Activated CD4-positive, CD25-positive, alpha-beta regulatory T cell treated with anti-CD3 and anti-CD28 coated beads, Interleukin-2, amount 50 U/mL, for 72 hours (primary cell): ENCODE data around the gene NKAIN2.
"Not testable (repeated sequence)": the region's sequence is repeated elsewhere in the genome, so short reads cannot be mapped to it uniquely, and the experiment has no call there.

ENCODE experiments used
- DNase-seq: peaks from one replicate; pipeline ENCODE4 v3.0.0; 2021

Gene NKAIN2

DNA sequence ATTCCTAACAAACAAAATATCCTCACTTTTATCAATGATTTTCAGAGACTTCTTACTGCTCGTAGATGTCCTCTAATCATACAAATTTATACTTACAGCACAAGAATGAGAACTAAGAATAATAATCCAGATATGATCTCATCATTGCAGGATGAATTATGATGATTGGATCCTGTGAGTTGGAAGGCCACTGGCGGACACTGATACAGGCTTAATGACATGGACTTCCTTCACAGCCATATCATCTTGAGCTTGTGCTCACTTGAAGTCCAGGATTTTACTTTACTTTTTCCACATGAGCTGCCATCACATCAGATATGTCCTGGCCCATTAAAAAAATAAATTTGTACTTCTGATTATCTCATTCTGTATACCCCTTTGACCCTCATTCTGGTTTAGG lies 94.3 kb downstream of the NKAIN2 start:
- no peak for DNase-seq

GRCh38 chr6:123898665-123899064 lies 95.0 kb downstream of the NKAIN2 start:
- DNase-seq, result no peak

- no peak for DNase-seq
Observed at GRCh38 chr6:123899745-123900144, 96.1 kb downstream of the NKAIN2 start.

GRCh38 chr6:123901436-123901835 lies 97.8 kb downstream of the NKAIN2 start:
- DNase-seq, result no peak

DNA sequence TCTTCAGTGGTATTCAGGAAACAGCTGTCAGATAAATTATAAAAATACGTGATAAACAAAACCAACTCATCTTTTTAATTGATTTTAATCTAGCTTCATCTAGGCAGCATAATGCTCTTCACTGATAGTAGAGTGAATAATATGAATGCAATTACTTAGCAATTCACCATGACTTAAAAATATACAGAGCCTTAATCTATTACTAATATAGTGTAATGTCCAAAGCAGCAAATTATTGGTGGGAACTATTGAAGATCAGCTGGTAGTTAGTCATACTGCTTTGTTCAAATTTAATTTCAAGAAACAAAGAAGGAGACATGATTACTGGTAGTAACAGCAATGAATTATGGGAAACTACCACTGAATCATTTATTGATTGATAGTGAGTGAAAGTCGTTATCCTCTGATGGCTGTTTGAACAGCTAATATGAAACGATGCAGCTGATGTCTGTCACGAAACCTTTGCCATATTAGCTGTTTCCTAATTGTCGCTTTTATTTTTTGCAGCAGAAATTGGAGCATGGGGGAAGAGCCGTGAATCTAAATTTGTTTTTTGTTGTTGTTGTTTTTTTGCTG lies 99.2 kb downstream of the NKAIN2 start:
- DNase-seq, result no peak

DNA sequence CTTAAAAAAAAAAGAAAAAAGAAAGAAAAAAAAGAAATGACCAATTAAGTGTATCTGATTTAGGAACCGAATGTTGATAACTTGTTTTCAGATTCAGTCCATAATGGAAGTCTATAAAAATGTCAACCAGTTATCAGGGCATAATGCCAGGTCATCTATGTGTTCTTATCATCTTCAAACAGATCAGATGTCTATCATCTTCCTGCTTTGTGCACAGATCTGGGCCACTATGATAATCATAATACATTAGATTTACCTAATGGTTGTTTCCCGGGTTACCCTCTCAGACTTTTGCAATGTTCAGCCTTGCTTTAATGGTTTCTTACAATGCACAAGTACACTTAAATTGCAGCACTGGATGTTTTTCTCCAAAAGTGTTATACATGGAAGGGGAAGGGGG lies 100.6 kb downstream of the NKAIN2 start:
- DNase-seq, result no peak

GRCh38 chr6:123908797-123909196 lies 105.1 kb downstream of the NKAIN2 start:
- DNase-seq, result no peak

GRCh38 chr6:123909989-123910388 lies 106.3 kb downstream of the NKAIN2 start:
- no peak for DNase-seq

- no peak for DNase-seq
Observed at GRCh38 chr6:123913863-123914262, 110.2 kb downstream of the NKAIN2 start.

DNA sequence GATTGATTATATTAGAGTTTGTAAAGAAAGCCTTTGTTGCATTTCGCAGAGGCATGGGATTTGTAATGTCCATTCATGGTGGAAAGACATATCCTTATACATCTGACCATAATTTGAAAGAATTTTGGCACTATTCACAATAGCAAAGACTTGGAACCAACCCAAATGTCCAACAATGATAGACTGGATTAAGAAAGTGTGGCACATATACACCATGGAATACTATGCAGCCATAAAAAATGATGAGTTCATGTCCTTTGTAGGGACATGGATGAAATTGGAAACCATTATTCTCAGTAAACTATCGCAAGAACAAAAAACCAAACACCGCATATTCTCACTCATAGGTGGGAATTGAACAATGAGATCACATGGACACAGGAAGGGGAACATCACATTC lies 119.7 kb downstream of the NKAIN2 start:
- DNase-seq, result not testable (repeated sequence)

- DNase-seq, result no peak
Observed at GRCh38 chr6:123925350-123925749, 121.7 kb downstream of the NKAIN2 start.

- no peak for DNase-seq
Observed at GRCh38 chr6:123925842-123926399, 122.3 kb downstream of the NKAIN2 start.

DNA sequence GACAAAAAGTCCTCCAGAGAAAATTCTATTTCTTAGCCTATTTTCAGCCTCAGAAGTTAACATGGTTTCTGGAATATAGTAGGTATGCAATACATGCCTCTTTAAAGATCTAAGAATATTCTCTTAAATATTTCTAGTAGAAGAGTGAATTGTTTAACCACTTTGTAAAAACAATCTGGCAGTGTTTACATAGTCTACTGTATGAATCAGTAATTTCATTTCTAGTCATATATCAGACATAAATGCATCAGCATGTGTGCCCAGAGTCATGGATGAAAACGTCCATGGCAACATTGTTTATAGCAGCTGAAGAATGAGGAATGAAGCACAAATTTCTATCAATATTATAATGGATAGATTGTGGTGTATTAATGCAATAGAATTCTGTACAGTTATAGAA lies 124.9 kb downstream of the NKAIN2 start:
- DNase-seq, result no peak

GRCh38 chr6:123931928-123932327 lies 128.3 kb downstream of the NKAIN2 start:
- no peak for DNase-seq

GRCh38 chr6:123940551-123940950 lies 136.9 kb downstream of the NKAIN2 start:
- DNase-seq, result no peak

GRCh38 chr6:123941855-123942254 lies 138.2 kb downstream of the NKAIN2 start:
- no peak for DNase-seq

DNA sequence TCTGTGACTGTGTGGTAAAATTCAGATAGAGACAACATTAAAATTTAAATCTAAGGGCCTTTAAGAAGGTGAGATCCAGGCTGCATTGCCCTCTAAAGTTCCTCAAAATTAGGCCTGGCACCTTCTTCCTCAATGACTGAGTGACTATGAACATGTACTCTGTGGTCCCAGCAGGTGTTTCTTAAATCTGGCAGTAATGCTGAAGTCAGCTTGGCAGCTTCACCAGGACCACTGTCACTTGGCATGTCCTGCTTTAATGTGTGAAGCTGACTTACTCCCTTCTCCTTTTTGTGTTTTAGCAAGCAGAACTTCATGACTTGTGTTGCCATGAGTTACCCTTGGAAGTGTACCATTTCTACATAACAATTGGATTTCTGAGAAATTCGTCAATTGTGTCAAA lies 141.7 kb downstream of the NKAIN2 start:
- no peak for DNase-seq

DNA sequence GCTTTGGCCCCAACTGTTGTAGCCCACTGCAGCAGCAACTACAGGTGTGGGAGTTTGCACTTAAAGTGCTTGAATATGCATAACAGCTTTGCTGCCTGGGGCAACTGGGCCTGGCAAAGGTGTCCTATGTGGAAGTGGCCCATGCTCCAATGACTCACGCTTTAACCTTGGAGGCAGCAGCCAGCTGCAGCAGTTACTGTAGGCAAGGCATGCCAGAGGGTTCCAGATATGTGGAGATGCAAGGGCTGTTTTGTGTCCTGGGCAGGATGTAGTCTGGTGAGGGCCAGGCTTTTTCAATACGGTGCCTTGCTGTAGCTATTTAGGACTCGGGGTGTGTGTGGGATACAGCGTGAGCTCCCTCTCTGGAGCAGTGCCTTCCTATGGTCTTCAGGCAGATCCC lies 150.3 kb downstream of the NKAIN2 start:
- DNase-seq, result no peak

DNA sequence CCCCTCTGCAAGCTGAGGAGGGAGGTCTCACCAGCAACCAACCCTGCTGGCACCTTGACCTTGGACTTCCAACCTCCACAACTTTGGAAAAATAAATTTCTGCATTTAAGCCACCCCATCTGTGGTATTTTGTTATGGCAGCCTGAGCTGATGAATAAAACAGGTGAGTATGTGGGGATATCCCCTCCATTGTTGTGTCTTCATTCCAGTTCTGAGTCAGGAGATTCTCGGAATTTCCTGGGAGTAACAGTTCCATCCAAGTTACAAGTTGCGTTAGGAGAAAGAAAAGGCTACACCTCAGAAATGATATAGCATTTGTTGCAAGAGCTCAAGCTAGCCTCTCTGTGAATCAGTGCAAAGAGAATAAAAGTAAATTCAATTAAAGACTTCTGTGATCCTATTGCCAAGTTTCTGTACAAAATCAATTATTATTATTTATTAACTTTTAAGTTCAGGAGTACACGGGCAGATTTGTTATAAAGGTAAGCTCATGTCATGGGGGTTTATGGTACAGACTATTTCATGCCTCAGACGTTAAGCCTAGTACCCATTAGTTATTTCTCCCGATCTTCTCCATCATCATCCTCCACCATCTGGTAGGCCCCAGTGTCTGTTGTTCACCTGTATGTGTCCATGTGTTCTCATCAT lies 153.0 kb downstream of the NKAIN2 start:
- DNase-seq, result no peak

- no peak for DNase-seq
Observed at GRCh38 chr6:123962508-123962907, 158.8 kb downstream of the NKAIN2 start.

DNA sequence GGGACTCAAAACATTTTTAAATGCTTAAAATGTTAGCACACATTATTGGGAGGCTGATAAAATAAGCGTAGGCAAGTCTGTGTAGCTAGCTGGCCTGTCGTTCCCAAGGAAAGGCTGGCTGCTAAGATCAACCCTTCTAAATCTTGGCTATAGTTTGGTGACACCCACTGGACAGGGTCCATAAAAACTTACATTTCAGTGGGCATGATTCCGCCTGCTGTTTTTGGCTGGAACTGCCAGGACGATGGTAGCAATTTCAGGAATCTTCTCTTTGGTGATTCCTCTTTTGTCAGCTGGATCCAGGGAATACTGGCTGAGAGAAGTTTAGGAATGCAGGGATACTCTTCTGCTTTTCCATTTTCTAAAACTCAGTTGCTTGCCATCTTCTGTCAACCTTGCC lies 162.2 kb downstream of the NKAIN2 start:
- DNase-seq, result no peak

GRCh38 chr6:123966618-123967017 lies 163.0 kb downstream of the NKAIN2 start:
- no peak for DNase-seq

DNA sequence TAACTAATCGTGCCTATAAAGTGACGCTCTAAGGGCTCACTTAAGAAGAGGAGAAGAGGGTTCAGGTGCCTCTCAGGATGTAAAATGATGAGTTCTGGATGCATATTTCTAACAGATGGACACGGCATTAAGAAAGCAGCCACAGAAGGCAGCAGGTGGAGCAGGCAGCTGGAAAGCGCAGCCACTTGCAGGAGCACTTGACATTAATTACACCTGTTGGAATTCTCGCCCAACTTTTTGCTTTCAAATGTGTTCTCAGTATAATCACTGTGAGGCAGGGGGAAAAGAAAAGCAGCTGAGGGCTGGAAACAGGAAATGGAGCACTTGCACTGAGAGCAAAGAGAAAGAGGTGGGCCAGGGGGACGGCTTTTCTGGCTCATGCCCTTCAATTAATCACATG lies 164.2 kb downstream of the NKAIN2 start:
- no peak for DNase-seq

- no peak for DNase-seq
Observed at GRCh38 chr6:123972600-123973294, 169.1 kb downstream of the NKAIN2 start.
